Endothelial cell of umbilical vein (primary cell): Measurements from ENCODE around the gene PAGR1.

Experiments
- CTCF ChIP-seq, 2 donors: IDR thresholded peaks; 1 replicate in 1 of 2; 2 replicates in 1 of 2; pipeline ENCODE4 v1.5.1; 2011; ENCODE audit warnings: low read length in 2 of 2, mild to moderate bottlenecking in 2 of 2, moderate library complexity in 2 of 2, control low read depth in 1 of 2, inconsistent platforms in 1 of 2, low read depth in 1 of 2; ENCODE audit not compliant: insufficient read depth in 1 of 2; ENCODE audit errors: extremely low read depth in 1 of 2
- EZH2 ChIP-seq: IDR thresholded peaks from 2 replicates; pipeline ENCODE4 v1.6.1; 2012; ENCODE audit warnings: borderline replicate concordance, low read depth, mild to moderate bottlenecking, moderate library complexity, low read length, inconsistent platforms; ENCODE audit not compliant: severe bottlenecking
- POLR2A ChIP-seq: IDR thresholded peaks from 2 replicates; pipeline ENCODE4 v1.6.1; 2012; ENCODE audit warnings: low read depth, mild to moderate bottlenecking, control low read depth, low read length
- POLR2AphosphoS5 ChIP-seq: IDR thresholded peaks from 2 replicates; pipeline ENCODE4 v1.6.1; 2012; ENCODE audit warnings: low read depth, mild to moderate bottlenecking, control low read depth, low read length, moderate library complexity; ENCODE audit not compliant: insufficient read depth

GRCh38 chr16:29784157-29784556 is 31.8 kb upstream of the PAGR1 start:
- TF ChIP-seq CTCF (IDR thresholded peaks at IDR 0.05; ENCODE audit: extremely low read depth in 1 of 2, insufficient read depth in 1 of 2, low read depth in 1 of 2, low read length in 2 of 2) (no peak), EZH2 (no peak), POLR2A (no peak), POLR2AphosphoS5 (no peak)
